GM13977 (cell line): Measurements from ENCODE around the gene GCSAML.

Source experiments
- DNase-seq: peaks from one replicate; pipeline ENCODE4 v3.0.0; 2012; ENCODE audit warnings: low spot score
- in situ Hi-C: fragments of 300-500 bp; cut with MboI; formaldehyde crosslinking; loops from one replicate; pipeline ENCODE4 v1.12.0; 2022; ENCODE audit warnings: low sequenced_read_pairs, low pct_unique_long_range_greater_than_20kb, mixed read lengths, inconsistent platforms; ENCODE audit not compliant: unreplicated experiment
- TF ChIP-seq, protein P1 (sequence below): IDR thresholded peaks from 2 replicates; pipeline ENCODE4 v1.5.1; 2012; ENCODE audit warnings: mild to moderate bottlenecking, control low read depth; ENCODE audit not compliant: insufficient read depth; ENCODE audit errors: extremely low read depth, missing control alignments

GCSAML gene

DNA sequence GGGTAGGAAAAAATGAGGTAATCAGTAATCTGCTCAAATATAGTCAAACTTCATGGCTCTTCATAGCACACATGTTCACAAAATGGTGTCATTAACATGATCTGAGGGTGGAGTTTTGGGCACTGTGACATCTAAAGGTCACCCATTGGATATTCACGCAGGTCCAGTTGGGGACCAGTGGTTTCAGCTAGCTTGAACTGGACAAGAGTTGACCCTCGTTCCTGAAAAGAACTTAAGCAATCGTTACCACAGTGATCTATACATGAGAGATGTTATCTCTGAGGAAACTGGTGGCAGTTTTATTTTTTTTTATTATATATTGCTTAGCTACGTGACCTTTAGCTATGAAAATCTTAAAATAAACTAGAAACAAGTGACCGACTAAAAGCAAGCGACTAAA, 9.7 kb upstream of the GCSAML start:
- DNase-seq, result no peak
- TF ChIP-seq, protein P1, sequence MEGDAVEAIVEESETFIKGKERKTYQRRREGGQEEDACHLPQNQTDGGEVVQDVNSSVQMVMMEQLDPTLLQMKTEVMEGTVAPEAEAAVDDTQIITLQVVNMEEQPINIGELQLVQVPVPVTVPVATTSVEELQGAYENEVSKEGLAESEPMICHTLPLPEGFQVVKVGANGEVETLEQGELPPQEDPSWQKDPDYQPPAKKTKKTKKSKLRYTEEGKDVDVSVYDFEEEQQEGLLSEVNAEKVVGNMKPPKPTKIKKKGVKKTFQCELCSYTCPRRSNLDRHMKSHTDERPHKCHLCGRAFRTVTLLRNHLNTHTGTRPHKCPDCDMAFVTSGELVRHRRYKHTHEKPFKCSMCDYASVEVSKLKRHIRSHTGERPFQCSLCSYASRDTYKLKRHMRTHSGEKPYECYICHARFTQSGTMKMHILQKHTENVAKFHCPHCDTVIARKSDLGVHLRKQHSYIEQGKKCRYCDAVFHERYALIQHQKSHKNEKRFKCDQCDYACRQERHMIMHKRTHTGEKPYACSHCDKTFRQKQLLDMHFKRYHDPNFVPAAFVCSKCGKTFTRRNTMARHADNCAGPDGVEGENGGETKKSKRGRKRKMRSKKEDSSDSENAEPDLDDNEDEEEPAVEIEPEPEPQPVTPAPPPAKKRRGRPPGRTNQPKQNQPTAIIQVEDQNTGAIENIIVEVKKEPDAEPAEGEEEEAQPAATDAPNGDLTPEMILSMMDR, result no peak
- in situ Hi-C loops, result no loop called here

DNA sequence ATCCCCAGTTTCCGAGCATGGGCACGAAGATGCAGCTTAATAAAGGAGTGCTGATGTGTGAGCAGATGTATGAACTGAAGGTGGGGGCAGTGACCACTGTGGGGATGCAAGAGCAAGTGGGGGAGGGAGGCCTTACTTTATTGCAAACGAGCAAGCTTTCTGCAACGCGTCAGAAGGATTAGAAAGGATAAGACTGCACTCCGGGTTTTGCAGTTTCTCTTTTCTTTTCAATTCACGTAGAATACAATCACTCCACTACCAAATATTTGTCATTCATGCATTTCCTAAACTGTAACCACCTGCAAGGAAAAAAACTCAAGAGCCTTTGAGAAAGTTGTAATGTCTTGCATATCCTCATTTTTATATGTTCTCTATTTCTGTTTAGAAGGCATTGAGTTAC, 8.4 kb upstream of the GCSAML start:
- TF ChIP-seq, protein P1, result no peak
- in situ Hi-C loops, result no loop called here
- DNase-seq, result no peak

DNA sequence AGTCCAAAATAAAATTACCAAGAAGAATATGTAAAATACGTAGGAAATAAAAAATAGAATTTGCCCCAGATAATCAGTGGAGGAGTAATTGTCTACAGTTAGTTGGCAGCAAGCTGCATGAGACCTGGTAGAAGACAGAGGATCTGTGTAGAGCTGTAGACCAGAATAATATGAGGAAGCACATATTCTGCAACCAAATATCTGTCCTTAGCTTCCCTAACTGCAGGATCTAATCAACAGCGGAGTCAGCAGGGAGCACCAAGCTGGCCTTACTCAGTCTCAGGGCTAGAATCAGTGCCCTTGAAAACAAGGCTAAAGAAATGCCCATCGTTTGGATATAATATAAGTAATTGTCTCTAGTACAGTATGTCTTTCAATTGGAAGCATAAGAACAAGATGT, 6.1 kb upstream of the GCSAML start:
- DNase-seq, result no peak
- TF ChIP-seq, protein P1, result no peak
- in situ Hi-C loops, result no loop called here

DNA sequence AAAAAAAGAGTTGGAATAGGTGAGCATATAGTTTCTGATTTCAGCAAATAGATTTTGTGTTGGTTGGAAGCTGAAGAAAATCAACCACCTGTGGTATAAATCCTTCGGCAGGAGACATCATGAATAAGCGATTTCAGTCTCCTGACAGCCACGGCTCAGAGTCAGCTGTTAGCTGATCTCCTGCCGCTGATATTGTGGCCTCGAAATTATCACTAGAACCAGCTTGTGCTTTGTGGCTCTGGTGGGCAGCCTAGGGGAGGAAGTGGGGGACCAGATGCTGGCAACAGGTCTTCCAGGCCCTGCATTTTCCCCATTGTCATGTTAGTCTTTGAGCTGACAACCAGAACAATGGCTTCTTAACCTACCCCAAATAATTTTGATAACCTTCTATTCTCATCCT, 842 bp upstream of the GCSAML start:
- in situ Hi-C loops, result no loop called here
- TF ChIP-seq, protein P1, result no peak
- no peak for DNase-seq

DNA sequence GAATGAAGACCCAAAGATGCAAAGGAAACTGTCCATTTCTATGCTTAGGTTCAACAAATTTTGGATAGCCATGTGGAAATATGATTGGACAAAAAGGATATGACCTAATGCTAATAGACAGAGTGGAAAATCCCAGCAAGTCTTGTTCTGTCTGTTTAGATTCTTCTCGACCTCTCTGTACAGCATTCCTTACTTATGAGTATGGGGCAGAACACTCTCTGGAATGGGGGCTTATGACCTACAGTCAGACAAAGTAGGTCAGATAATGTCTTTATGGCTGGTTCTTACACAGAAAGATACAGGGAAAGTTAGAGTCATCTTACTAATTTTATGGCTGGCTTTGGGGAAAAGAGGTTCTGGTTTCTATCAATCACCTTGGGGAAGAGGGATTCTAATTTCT, 2.8 kb downstream of the GCSAML start:
- in situ Hi-C loops, result no loop called here
- TF ChIP-seq, protein P1, result no peak
- DNase-seq, result no peak

DNA sequence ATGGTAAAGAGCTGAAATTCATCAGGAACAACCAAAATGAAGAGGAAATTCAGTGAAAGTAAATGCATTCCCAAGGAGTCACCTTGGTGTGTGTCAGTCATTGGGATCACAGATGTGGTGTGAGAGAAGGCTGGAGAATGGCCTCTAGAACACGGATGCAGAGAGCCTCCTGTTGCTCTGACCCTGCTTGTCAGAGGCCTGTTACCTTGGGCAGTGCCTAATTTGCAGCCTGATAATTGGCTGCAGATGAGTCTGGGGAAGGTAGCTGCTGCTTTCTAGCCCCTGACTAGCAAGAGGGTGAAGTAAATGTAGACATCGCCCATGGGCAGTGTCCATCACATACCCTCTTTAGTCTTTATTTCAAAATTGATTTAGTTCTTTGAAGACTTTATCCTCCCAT, 3.3 kb downstream of the GCSAML start:
- in situ Hi-C loops, result no loop called here
- no peak for DNase-seq

More for the DNA sequence above, 3.3 kb downstream of the GCSAML start:
- TF ChIP-seq, protein P1, result no peak
